HPDE6-E6E7 (cell line): ENCODE data around the gene ENG.

Experiments used
- DNase-seq: peaks from one replicate; pipeline ENCODE4 v3.0.0; 2011; ENCODE audit warnings: missing footprints; ENCODE audit errors: extremely low spot score

ENG gene

GRCh38 chr9:127814619-127815511 lies 39.6 kb downstream of the ENG start:
- DNase-seq, result no peak

GRCh38 chr9:127813686-127814226 lies 40.7 kb downstream of the ENG start:
- DNase-seq, result no peak

GRCh38 chr9:127812936-127813675 lies 41.4 kb downstream of the ENG start:
- no peak for DNase-seq

DNA sequence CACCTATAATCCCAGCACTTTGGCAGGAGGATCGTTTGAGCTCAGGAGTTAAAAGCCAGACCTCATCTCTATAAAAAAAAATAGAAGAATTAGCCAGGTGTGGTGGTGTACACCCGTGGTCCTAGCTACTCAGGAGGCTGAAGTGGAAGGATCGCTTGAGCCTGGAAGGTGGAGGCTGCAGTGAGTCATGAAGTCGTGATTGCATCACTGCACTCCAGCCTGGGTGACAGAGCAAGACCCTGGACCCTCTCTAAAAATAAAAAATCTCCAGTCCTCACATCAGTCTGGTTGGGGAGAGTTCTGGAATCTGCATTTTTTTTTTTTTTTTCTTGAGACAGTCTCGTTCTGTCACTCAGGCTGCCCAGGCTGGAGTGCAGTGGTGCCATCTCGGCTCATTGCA lies 42.4 kb downstream of the ENG start:
- DNase-seq, result no peak

DNA sequence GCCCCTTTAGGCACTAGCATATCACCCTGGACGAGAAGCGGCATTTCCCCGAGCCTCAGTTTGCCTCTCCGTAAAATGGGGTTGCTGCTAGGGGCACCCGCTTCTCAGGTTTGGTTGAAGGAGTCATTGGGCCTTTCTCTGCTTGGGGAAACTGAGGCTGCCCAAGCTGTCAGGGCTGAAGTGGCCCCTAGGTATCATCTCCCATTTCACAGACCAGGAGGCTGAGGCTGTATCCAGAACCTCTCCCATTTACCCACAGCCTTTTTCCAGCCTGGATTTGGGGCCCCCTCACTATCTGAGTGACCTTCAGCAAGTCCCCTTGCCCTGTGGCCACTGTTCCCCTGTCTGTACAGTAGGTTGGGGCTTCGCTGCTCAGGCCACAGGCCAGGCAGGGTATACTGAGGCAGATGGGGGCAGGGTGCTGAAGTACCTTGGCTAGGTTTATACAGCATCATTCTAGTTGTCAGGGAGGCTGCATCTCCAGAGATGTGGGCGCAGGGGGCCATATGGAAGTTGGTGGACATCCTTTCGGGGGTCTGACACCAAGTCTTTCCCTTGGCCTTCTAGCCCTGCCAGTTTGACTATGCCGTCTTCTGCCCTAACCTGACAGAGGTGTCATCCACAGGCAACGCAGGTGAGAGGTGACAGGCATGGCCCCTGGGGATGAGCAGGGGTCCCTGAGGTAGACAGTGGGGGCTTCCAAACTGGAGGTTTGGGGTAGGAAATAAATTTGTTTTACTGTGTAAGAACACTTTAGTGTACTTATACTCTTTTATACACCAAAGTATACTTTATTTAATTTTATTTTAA lies 43.9 kb downstream of the ENG start:
- no peak for DNase-seq

GRCh38 chr9:127809540-127810377 lies 44.7 kb downstream of the ENG start:
- DNase-seq, result no peak

GRCh38 chr9:127809002-127809539 lies 45.4 kb downstream of the ENG start:
- DNase-seq, result no peak

- no peak for DNase-seq
Observed at GRCh38 chr9:127808347-127809001, 46.0 kb downstream of the ENG start.

GRCh38 chr9:127806871-127807270 lies 47.6 kb downstream of the ENG start:
- DNase-seq, result no peak

DNA sequence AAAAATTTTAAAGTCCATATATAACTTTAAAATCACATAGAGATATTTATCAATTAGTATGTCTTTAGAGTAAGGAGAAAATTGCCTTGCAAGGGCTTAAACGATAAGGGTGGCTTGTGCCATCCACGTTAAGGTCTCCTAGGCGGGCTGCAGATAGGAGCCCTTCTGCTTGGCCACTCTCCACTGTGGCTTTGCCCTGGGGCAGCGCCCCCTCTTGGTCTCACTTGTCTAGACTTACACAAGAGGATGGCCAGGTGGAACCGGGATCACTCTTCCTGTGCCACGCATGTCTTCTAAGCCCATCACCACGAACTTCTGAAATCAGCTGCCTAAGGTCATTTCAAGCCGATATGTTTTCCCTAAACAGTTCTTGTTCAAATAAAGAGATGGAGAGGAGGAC lies 48.8 kb downstream of the ENG start:
- DNase-seq, result no peak

GRCh38 chr9:127803507-127804352 lies 50.7 kb downstream of the ENG start:
- peak; percentile 85 for DNase-seq

- DNase-seq, result peak; percentile 69
Observed at GRCh38 chr9:127802576-127803443, 51.6 kb downstream of the ENG start, which contains the start of gene FPGS. Gene FPGS, plus strand, starts transcription at chr9:127802882. Its CDS starts 43 bp downstream, at chr9:127802925.

DNA sequence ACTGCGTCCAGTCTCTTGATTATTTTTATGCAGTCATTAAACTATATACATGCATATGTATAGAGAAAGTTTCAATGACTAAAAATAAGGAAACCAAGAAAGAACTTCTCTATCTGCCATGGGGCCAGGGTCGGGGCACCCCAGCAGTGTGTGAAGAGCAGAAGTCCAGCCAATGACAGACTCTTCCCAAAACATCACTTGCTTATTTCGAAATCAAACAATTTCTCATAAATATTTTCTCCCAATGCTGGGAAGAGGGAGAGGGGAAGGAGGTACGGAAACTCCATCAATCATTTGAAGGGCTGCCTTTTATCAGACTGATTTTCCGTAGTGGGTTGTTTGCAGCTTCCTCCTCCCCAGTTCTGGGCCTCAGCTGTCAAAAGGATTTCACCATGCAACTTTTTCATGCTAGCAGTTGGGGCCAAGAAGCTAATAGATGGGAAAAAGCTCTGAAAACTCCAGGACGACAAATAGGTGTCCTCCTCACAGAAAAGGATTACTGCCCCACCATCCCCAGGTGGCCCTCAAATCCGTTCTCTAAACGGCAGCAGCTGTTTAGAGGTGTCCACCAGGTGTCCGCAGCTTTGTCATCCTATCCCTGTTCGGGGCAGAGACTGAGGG lies 52.4 kb downstream of the ENG start:
- no peak for DNase-seq

GRCh38 chr9:127796852-127797370 lies 57.5 kb downstream of the ENG start:
- DNase-seq, result no peak

GRCh38 chr9:127796225-127796813 lies 58.1 kb downstream of the ENG start:
- no peak for DNase-seq

GRCh38 chr9:127794001-127794791 lies 60.3 kb downstream of the ENG start:
- DNase-seq, result no peak
